HG03469 (cell line): ENCODE data around the gene SH2D3C.

ENCODE experiments used
- ATAC-seq: cut with Tn5 transposase; IDR thresholded peaks from one replicate; pipeline ENCODE4 v1.9.1; 2021; ENCODE audit warnings: mild to moderate bottlenecking, moderate library complexity, moderate number of reproducible peaks; ENCODE audit not compliant: unreplicated experiment

SH2D3C gene

GRCh38 chr9:127722055-127722745 lies 56.3 kb downstream of the SH2D3C start:
- no peak for ATAC-seq

DNA sequence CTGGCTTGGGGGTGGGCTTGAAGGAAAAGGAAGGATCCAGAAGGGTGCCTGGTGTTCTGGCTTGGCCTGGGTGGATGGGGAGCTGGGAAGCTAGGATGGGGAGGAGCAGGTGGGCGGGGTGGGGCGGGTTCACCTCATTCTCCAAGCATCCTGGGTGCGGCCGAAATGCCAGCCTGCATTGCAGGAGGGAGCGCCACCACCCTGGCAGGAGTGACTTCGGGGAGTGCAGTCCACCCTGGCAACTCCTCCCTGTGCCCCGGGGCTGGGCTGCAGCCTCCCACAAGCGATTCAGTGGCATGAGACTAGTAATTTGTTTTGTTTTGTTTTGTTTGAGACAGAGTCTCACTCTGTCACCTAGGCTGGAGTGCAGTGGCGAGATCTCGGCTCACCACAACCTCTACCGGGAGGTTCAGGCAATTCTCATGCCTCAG lies 57.1 kb downstream of the SH2D3C start:
- ATAC-seq = no peak

DNA sequence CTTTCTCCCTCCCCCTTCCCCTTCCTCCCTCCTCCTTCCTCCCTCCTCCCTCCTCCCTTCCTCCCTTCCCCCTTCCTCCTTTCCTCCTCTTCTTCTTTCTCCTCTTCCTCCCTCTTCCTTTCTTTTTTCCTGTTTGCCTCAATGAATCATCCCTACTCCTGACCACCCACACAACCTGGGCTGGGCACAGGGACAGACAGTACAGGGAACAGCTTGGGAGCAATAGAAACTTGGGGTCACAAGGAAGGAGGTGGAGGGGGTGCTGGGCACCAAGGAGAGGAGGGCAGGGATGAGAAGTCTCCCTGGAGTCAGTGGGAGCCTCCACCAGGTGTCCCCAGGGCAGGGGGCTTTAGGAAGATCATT lies 57.6 kb downstream of the SH2D3C start:
- ATAC-seq = no peak

- ATAC-seq = no peak
Observed at GRCh38 chr9:127720031-127720864, 58.2 kb downstream of the SH2D3C start.

GRCh38 chr9:127717766-127718165 lies 60.7 kb downstream of the SH2D3C start:
- ATAC-seq = no peak

GRCh38 chr9:127716412-127716811 lies 62.1 kb downstream of the SH2D3C start:
- ATAC-seq = no peak

GRCh38 chr9:127715470-127716337 lies 62.8 kb downstream of the SH2D3C start, which contains the start of the genes PTRH1 and TTC16:
PTRH1 (minus strand) TSS chr9:127715663; CDS start chr9:127715639, 24 bp downstream.
TTC16 (plus strand) TSS chr9:127716079; CDS start chr9:127716146, 67 bp downstream.
- peak; percentile 66 for ATAC-seq

GRCh38 chr9:127714951-127715469 lies 63.5 kb downstream of the SH2D3C start:
- ATAC-seq = no peak

DNA sequence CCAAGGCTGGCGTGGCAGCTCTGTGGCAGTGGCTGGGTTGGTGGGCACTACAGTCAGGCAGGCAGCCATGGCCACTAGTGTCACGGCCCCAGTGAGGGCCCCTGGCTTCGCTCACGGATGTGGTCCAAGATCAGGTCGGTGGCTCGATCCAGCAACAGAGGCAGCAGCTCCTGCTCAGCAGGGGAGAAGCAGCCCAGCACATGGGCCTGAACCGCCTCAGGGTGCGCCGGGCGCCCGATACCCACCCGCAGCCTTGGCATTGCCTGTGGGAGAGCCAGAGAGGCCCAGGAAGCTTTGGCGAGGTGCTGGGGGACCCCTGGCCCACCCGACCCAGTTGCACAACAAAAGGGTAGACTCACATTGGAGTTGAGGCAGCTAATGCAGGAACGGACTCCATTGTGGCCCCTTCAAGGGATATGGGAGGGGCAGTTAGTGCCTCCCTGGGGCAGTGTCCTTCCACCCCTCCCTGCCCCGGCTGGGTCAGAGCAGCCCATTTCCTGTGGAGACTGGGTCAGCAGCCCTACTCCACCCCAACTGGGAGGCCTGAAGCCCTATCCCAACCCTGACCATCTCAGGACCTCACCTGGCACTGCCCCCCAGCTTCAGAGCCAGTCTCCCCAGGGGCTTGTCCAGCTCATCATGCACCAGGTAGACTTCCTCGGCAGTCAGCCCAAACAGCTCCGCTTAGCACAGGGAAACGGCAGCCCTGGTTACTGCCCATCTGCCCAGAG lies 64.3 kb downstream of the SH2D3C start:
- no peak for ATAC-seq

DNA sequence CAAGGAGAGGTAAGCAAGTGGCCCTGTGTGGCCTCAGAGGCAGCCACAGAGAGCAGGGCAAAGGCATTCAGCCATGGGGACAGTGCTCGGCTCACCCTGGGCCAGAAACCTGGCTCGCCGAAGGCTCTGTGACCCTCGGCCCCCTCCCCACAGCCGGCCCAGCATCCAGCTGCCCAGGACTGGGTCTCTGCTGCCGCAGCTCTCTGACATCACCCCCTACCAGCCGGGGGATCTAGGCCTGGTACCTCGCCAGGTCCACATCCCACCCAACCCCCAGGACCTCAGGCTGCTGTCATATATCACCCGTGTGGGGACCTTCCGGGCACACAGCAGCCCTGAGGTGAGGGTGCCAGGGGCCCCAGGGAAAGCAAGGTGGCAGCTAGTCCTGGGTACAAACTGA lies 65.6 kb downstream of the SH2D3C start:
- ATAC-seq = no peak

GRCh38 chr9:127712371-127712770 lies 66.1 kb downstream of the SH2D3C start:
- no peak for ATAC-seq

DNA sequence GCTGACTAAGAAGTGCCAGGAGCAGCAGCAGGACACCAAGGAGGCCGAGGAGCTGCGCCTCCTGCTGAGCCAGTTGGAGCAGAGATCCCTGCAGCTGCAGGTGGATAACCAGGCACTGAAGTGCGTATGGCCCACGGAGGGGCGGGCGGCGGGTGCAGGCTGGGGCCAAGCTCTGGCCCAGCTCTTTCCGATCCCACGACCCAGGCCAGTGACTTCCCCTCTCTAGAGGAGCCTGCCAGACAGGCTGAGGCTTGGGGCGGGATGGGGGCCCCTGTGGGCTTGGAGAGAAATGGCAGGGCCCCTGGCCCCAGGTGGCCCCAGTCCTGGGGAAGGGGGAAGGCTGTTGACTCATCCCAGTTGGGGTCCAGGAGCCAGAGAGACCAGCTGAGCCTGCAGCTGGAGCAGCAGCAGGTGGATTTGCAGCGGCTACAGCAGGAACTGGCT lies 66.6 kb downstream of the SH2D3C start:
- no peak for ATAC-seq

- no peak for ATAC-seq
Observed at GRCh38 chr9:127711226-127711701, 67.2 kb downstream of the SH2D3C start.

DNA sequence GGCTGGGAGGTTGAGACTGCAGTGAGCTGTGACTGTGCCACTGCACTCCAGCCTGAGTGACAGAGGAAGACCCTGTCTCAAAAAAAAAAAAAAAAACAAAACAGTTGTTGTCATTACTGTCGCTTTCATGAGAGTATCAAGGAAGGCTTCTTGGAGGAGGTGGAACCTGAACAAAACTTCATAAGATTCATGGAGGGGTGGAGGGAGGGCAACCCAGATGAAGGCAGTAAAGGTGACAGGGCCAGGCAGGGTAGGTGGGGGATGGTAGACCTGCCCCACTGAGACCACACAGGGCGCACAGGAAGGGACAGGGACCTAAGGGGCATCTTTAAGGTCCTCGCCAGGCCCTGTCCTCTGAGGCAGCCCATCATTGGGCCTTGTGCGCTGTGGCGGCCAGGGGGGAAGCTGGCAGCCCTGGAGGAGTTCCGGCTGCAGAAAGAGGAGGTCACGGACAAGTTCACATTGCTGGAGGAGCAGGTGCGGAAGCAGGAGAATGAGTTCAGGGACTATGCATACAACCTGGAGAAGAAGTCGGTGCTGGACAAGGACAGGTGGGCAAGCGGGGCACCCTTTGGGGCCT lies 68.2 kb downstream of the SH2D3C start:
- no peak for ATAC-seq

DNA sequence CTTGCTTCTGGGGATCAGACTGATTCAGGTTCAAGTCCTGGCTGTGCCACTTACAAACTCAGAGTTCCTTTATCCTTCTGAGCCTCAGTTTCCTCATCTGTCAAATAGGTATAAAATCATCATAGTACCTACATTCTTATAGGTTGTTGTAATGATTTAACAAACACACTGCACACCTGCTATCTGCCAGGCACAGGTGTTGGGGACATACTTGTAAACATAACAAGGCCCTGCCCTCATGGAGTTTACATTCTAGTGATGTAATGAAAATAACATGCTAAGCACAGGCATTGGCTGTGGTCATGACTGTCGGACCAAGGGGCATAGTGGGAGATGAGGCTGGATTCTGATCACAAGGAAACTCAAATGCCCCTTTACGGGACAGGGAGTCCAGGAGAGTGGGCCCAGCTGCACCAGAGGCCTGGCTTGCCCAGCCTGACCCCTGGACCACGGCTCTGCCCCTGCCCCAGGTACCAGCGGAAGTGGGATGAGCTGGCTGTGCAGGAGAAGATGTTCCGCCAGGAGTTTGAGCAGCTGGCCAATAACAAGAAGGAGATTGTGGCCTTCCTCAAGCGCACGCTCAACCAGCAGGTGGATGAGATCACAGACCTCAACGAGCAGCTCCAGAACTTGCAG lies 69.4 kb downstream of the SH2D3C start:
- ATAC-seq = no peak

DNA sequence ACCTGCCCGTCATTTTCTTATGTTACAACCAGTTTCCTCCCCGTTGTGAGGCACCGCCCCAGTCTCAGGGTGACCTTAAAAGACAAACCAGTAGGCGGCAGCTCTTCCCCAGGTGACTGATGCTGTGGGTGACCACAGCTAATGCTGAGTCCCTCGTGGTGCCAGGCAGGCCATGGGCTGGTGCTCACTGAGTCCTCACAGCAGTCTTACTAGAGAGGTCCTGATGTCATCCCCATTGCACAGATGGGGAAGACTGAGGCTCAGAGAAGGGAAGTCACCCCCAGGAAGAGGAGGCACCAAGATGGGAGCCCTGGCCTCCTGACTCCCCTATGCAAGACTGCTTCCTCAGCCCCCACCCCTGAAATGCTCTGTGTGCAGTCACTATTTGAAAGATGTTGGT lies 70.7 kb downstream of the SH2D3C start:
- no peak for ATAC-seq

GRCh38 chr9:127706836-127707241 lies 71.6 kb downstream of the SH2D3C start, which contains the start of gene CFAP157:
CFAP157 (plus strand) TSS chr9:127706988; CDS start chr9:127707032, 44 bp downstream.
- ATAC-seq = no peak

- ATAC-seq = no peak
Observed at GRCh38 chr9:127705577-127706379, 72.7 kb downstream of the SH2D3C start.
